NCI-H1092 treated with DMSO at 0.1 percent for 48 hours (cell line): Measurements from ENCODE around the gene LRFN3.
"Not testable (repeated sequence)": the region's sequence is repeated elsewhere in the genome, so short reads cannot be mapped to it uniquely, and the experiment has no call there.

Experiments used
- DNase-seq: peaks from one replicate; lab custom pipeline; 2025; lab: John Stamatoyannopoulos, UW

The LRFN3 gene

GRCh38 chr19:35907377-35907745, 28.8 kb upstream of the LRFN3 start:
- no peak for DNase-seq

DNA sequence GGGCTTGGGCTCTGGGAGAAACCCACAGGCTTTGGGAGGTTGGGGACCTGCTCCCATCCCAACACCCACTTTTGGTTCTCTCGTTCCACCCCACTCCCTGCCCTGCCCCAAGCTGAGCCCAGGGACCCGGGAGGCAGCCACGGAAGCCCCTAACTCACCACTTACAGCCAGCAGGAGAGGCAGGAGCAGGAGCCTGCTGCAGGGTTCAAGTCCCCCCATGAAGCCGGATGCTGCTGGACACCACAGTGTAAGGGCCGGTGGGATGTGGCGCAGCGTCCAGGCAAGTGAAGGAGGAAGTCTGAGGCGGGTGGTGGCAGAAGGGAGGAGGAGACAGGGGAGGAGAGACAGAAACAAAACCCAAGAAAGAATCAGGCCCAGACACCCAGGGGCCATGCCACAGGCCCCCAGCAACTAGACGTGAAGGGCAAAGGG, 28.1 kb upstream of the LRFN3 start, which contains the start of gene TYROBP:
TYROBP (minus strand) TSS at position 286 of the 432 bp plus-strand sequence; CDS start at position 219, 67 bp downstream.
- no peak for DNase-seq

DNA sequence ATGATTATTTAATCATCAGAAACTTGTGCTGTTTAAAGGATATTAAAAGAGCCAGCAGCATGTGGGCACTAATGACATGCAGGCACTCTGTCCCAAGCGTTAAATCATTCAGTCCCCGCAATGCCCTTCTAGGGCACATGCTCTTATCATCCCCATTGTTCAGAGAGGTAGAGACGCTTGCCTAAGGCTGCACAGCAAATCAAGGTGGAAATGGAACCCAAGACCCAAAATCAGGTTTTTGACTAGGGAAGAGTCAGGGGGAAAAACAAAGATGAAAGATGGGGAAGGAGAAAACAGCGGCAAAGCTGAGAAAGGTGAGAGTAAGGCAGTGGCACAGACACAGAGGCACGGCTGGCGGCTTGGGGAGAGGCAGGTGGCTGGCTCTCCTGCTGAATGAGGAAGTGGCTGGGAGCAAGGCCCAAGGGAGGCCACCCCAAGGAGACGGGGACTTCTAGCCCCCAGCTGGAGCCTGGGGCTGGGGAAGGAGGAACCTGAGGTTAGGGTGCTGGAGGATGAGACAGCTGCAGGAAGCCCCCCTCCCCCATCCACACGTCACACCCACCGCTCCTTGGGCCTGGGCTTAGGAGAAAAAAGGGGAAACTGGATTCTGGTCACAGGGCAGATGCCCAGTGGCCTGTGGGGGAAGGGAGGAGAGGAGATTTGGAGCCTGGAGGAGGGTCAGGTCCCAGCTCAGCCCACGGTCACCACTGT, 27.0 kb upstream of the LRFN3 start:
- no peak for DNase-seq

GRCh38 chr19:35909684-35910035, 26.5 kb upstream of the LRFN3 start:
- DNase-seq = no peak

GRCh38 chr19:35910355-35910754, 25.8 kb upstream of the LRFN3 start:
- DNase-seq = not testable (repeated sequence)

DNA sequence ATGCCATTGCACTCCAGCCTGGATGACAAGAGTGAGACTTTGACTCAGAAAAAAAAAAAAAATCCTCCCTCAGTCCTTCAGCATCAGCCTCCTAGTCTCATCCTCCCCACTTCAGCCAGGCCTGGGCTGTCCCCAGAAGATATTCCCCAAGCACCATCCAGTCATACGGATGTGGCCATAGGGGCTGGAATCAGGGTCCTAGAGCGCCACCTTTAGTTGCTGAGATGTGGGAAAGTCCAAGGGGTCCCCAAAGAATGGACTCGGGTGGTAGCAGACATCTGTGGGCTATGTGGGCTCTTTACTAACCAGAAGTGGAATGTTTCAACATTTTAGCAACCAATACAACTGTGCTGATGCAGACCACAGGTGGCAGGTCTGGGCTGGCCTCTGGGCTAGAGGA, 25.0 kb upstream of the LRFN3 start:
- DNase-seq = no peak

- no peak for DNase-seq
Observed at GRCh38 chr19:35911790-35912189, 24.4 kb upstream of the LRFN3 start.

DNA sequence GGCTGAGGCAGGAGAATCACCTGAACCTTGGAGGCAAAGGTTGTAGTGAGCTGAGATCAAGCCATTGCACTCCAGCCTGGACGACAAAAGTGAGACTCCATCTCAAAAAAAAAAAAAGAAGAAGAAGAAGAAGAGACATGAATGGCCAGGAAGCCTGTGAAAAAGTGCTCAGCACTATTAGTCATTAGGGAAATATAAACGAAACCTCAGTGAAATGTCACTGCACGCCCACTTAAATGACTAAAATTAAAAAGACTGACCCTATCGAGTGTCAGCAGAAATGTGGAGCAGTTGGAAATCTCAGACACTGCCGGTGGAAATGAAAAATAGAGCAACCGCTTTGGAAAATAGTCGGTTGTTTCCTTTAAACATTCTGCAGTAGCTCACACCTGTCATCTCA, 22.6 kb upstream of the LRFN3 start:
- DNase-seq = no peak

DNA sequence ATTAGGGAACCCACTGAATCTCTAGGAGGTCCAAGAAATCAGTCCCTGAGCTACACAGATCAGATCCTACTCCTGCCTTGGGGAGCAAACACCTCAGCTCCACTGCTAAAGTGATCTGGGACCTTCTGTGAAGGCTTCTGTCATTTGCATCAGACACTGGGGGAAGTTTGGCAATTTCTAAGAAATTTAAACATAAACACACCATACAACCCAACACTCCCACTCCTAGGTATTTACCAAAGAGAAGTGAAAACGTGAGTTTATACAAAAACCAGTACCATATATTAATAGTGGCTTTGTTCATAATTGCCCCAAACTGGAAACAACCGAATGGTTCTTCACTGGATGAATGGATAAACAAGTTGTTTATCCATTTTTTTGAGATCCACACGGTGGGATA, 20.7 kb upstream of the LRFN3 start:
- no peak for DNase-seq

GRCh38 chr19:35919306-35919705, 16.9 kb upstream of the LRFN3 start:
- no peak for DNase-seq

GRCh38 chr19:35921012-35921411, 15.2 kb upstream of the LRFN3 start:
- no peak for DNase-seq

DNA sequence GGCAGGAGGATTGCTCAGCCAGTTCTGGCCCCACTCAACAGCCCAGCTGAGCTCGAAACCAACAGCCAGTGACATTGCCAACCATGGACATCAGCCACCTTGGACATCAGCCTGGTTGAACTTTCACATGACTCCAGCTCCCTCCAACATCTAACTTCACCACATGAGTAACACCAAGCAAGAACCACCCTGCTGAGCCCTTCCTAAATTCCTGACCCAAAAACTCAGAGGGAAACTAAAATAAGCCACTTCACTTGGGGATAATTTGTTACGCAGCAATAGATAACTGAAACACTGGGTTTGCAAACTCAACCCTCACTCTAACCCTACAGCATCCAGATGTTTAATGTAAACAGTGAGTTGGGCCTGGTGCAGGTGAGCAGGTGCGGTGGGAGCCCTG, 10.7 kb upstream of the LRFN3 start:
- DNase-seq = no peak

GRCh38 chr19:35928507-35928906, 7.7 kb upstream of the LRFN3 start:
- DNase-seq = no peak

DNA sequence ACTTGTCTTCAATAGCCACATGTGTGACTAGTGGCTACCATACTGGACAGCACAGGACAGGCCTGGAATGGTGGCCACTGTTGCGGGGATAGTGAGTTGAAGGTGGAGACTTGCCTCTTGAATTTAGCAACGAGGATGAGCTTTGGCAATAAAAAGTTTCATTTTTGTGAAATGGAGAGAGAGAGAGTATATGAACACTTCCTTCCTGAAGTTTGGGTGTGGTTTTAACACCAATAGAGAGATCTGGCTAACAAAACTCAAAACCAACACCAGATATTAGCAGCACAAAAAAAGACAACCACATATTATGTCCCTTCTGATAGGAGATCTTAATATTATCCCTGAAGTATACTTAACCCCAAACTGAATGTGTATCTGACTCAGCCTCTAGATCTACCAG, 6.3 kb upstream of the LRFN3 start:
- no peak for DNase-seq

DNA sequence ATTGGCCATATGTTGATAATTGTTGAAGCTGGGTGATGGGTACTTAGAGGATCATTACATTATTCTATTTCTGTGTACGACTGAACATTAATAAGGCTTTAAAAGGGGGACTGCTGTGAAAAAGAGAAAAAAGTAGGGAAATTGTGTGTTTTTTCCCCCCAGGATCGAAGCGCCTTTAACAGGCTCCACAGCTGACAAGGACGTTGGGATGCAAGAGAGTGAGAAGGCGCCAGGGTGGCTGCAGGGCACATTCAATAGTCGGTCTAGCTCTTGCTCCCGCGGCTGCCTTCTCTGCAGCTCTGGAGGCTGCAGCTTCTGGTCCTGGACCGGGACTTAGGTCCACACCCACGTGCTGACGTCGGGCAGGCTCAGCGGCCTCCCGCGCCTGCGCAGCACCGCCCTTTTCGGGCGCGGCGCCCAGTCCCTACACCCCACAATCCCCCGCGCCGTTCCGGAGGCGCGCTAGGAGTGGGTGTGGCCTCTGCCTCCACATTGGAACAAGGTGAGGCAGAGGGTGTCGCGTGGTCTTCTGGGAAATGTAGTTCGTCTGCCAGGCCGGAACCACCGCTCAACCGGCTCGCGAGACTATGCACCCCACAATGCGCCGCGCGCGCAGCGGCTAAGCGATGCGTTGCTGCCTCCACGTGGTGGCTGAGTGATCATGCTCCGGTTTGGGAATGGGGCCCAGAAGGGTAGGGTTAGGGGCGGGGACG, 4.9 kb upstream of the LRFN3 start:
- peak; percentile 98 for DNase-seq

DNA sequence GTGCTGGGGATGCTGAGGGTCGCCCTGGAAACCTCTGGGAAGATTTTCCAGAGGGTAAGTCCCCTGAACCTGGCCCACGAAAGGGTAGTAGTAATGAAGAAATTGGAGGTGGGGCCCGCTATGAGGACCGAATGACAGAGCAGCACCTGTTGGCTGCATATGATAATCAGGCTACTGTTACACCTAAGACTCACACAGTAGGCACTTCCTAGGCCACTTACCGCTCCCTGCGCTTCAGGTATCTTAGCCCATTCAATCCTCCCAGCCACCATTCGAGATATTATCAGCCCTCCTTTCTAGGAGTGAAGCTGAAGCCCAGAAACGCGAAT, 4.3 kb upstream of the LRFN3 start:
- no peak for DNase-seq

GRCh38 chr19:35932291-35932936, 3.8 kb upstream of the LRFN3 start:
- DNase-seq = no peak

DNA sequence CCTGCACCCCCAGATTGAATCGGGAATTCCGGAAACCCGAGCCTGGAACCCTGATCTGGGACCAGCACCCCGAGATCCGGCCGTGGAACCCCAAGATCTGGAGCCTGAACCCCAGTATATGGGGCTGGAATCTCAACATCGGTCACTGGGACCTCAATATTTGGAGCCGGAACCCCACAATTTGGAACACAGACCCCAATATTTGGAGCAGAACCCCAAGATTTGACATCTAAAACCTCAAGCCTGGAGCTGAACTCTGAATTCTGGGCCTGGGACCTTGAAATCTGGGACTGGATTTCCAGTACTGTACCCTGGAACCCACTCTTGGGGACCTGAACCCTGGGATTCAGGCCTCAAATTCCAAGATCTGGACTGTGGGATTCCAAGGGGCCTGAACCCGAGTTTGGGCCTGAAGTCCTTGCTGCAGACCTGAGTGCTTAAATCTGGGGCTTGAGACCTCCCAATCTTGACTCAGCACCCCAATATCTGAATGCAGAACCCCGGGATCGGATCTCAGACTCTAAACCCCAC, 629 bp downstream of the LRFN3 start:
- no peak for DNase-seq

DNA sequence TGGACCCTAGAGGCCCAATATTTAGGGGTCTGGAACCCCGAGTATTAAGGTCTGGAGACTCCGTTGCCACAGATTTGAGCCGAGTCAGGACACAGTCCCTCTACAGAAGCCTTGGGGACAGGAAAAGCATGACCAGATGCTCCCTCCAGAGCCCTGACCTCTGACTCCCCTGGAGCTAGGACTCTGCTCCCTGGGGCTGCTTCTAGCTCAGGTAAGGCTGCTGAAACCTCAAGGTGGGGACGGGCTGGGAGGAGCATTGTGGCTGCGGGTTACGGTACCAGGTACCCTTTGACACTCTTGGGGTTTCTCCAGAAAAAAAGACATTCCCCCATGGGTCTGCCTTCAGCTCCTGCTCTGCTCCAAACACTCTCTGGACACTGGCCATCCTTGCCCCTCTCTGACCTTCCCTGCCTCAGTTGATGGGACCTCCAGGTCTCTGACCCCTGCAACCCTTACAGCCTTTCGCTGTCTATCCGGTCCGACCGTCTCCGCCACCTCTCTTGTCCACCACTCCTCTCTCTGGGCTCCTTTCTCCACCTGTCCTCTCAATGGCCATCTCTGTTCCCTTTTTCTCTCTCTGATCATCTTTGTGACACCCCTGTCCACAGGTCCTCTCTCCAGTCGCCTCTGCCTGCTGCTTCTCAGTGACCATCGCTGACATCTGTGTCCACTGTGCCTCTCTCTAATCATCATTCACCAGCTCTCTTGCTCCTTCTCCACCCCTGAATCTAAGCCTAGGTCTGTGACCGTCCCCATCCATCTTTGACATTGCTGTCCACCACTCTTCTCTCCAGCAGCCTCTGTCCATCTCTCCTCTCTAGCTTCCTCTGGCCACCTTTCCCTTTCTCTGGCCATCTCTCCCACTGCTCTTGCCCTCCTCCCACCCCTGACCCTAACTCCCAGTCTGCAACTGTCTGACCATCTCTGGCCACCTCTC, 1.4 kb downstream of the LRFN3 start:
- no peak for DNase-seq

DNA sequence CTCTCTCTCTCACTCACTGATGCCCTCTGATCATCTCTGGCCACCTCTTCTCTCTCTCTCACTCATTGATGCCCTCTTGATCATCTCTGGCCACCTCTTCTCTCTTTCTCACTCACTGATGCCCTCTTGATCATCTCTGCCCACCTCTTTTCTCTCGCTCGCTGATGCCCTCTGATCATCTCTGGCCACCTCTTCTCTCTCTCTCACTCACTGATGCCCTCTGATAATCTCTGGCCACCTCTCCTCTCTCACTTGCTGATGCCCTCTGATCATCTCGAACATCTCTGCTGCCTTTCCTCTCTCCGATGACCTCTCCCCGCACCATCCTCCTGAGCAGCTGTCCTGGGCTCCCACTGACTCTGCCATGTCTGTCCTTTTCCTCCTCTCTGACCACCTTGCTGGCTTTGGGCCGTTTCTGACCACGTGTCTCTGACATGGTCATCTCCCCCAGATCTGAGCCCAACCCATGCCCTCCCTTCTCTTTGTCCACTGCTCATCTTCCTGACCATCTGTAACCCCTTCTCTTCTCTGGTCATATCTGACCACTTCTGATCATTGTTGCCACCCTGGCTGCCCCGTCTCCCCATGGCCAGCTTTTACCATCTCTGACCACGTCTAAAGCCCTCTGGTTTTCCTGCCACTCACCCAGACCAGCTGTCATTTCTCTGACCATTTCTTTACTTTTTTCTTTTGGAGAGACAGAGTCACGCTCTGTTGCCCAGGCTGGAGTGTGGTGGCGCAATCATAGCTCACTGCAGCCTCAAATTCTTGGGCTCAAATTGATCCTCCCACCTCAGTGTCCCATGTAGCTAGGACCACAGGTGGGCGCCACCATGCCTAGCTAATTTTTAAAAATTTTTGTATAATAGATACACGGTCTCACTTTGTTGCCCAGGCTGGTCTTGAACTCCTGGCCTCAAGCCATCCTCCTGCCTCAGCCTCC, 2.4 kb downstream of the LRFN3 start:
- DNase-seq = no peak
